ENCODE results near the gene SMIM7. TPM values are rescaled to one million over a fixed set of nuclear protein-coding genes. Genes with fewer than 3 reads are reported as not detected.
"Not testable (repeated sequence)": the region's sequence is repeated elsewhere in the genome, so short reads cannot be mapped to it uniquely, and the experiment has no call there.

The SMIM7 gene
- total and polyA plus RNA-seq, 11 donors = 27.1 to 73.1 (median 45.2) TPM

- H3K9me3 ChIP-seq = no peaks in the 10 kb centered on the region
- ATAC-seq = no peak
- peaks cover 0 to 7% (median 0%) of the 10 kb centered on the region in 9 donors for H3K36me3 ChIP-seq
- TF ChIP-seq POLR2A (IDR thresholded peaks at IDR 0.05) (no peak), CTCF (IDR thresholded peaks at IDR 0.05) (no peak)
- DNase-seq = no peak
- peak overlapping the region in 2 of 12 donors; percentile 20 to 77 for H3K27ac ChIP-seq
- no peaks in the 10 kb centered on the region for H3K27me3 ChIP-seq
- WGBS, 4 donors = 86 to 93% (median 88%) methylated on average over 3 of the region's 3 CpGs
- H3K4me3 ChIP-seq = no peak overlapping the region
- intact Hi-C loops (cut with DNase I) = no loop called here
- H3K4me1 ChIP-seq = peaks cover 0 to 16% (median 4%) of the 10 kb centered on the region in 12 donors
These were observed 13.3 kb upstream of the SMIM7 start for GRCh38 chr19:16673231-16673630.

GRCh38 chr19:16671652-16672274, 11.8 kb upstream of the SMIM7 start:
- H3K4me1 ChIP-seq = peaks cover 0 to 16% (median 4%) of the 10 kb centered on the region in 12 donors
- H3K27ac ChIP-seq = peak overlapping the region in 11 of 12 donors; percentile 9 to 88 (median 70)
- no peaks in the 10 kb centered on the region for H3K9me3 ChIP-seq
- WGBS, 4 donors = 53 to 63% (median 58%) methylated on average over 9 to 12 of the region's 12 CpGs
- H3K27me3 ChIP-seq = no peaks in the 10 kb centered on the region
- TF ChIP-seq CTCF (IDR thresholded peaks at IDR 0.05) (no peak), POLR2A (IDR thresholded peaks at IDR 0.05) (no peak)
- intact Hi-C loops (cut with DNase I) = no loop called here
- peaks cover 0 to 7% (median 0%) of the 10 kb centered on the region in 9 donors for H3K36me3 ChIP-seq
- DNase-seq (peak; percentile 51 to 73 (median 70)), ATAC-seq (peak; percentile 85 to 94 (median 94))
- no peak overlapping the region for H3K4me3 ChIP-seq

- H3K9me3 ChIP-seq = no peaks in the 10 kb centered on the region
- 91 to 96% (median 92%) methylated on average over 13 of the region's 13 CpGs for WGBS, 4 donors
- peaks cover 0 to 15% (median 0%) of the 10 kb centered on the region in 9 donors for H3K36me3 ChIP-seq
- no peak for ATAC-seq
- no peak overlapping the region for H3K4me3 ChIP-seq
- H3K27ac ChIP-seq = no peak overlapping the region
- H3K27me3 ChIP-seq = no peaks in the 10 kb centered on the region
- peaks cover 0 to 16% (median 4%) of the 10 kb centered on the region in 12 donors for H3K4me1 ChIP-seq
- TF ChIP-seq CTCF (IDR thresholded peaks at IDR 0.05) (no peak), POLR2A (IDR thresholded peaks at IDR 0.05) (no peak)
- DNase-seq = no peak
- intact Hi-C loops (cut with DNase I) = no loop called here
These were observed 10.3 kb upstream of the SMIM7 start for GRCh38 chr19:16670291-16670690.

- DNase-seq; H3K9me3 ChIP-seq; H3K27ac ChIP-seq; H3K27me3 ChIP-seq; H3K4me3 ChIP-seq; intact Hi-C loops (cut with DNase I); ATAC-seq: not testable (repeated sequence)
- Histone ChIP-seq H3K36me3 (peaks cover 0 to 15% (median 0%) of the 10 kb centered on the region in 9 donors), H3K4me1 (peaks cover 0 to 21% (median 7%) of the 10 kb centered on the region in 12 donors)
- WGBS, 4 donors = 94 to 97% (median 95%) methylated on average over 4 of the region's 4 CpGs
These were observed 8.8 kb upstream of the SMIM7 start for GRCh38 chr19:16668702-16669101.

Data from heart left ventricle (tissue), 16 donors.